WTC11 (cell line): ENCODE data around the gene KRT32. TPM values are rescaled to one million over a fixed set of nuclear protein-coding genes. Genes with fewer than 3 reads are reported as not detected.

Source experiments
- ATAC-seq: fragments of 200-7000 bp; cut with Tn5 transposase; 2 replicates; pipeline ENCODE4 v1.10.0; 2021; ENCODE audit warnings: mild to moderate bottlenecking, moderate library complexity
- CTCF ChIA-PET: fragments of 300-600 bp; sonication (Branson Sonifier 250); formaldehyde crosslinking; loops from one replicate; lab custom pipeline; 2021; ENCODE audit warnings: antibody characterized with exemption; lab: Charles Lee
- POLR2A ChIA-PET: fragments of 350-600 bp; sonication (Branson Sonifier 250); formaldehyde crosslinking; loops from one replicate; lab custom pipeline; 2021; ENCODE audit warnings: antibody characterized with exemption; lab: Charles Lee
- DNase-seq: peaks from one replicate; pipeline ENCODE4 v3.0.0; 2021; ENCODE audit warnings: low spot score
- H3K27ac Mint-ChIP-seq: 2 replicates; pipeline ENCODE4 v1.8.0; 2021; ENCODE audit warnings: mixed read lengths
- H3K27me3 Mint-ChIP-seq: 2 replicates; pipeline ENCODE4 v1.8.0; 2021; ENCODE audit warnings: low read depth, mild to moderate bottlenecking, moderate library complexity, mixed read lengths
- H3K36me3 Mint-ChIP-seq: 2 replicates; pipeline ENCODE4 v1.8.0; 2021; ENCODE audit warnings: mixed read lengths
- H3K4me1 Mint-ChIP-seq: 2 replicates; pipeline ENCODE4 v1.8.0; 2022; ENCODE audit warnings: mixed read lengths
- H3K4me3 Mint-ChIP-seq: 2 replicates; pipeline ENCODE4 v1.8.0; 2021; ENCODE audit warnings: mild to moderate bottlenecking, moderate library complexity, mixed read lengths
- H3K9me3 Mint-ChIP-seq: 2 replicates; pipeline ENCODE4 v1.8.0; 2021; ENCODE audit warnings: mixed read lengths
- AR ChIP-seq: fragments of 250-450 bp; sonication (Bioruptor Pico); IDR thresholded peaks from 2 replicates; pipeline ENCODE4 v1.9.0; 2021; ENCODE audit warnings: mild to moderate bottlenecking
- ATF2 ChIP-seq: sonication (generic); formaldehyde crosslinking; IDR thresholded peaks from 2 replicates; pipeline ENCODE4 v1.8.1; 2022; ENCODE audit warnings: low read depth, missing genetic modification reagents, borderline replicate concordance
- CDX4 ChIP-seq: fragments of 250-450 bp; sonication (Bioruptor Pico); IDR thresholded peaks from 2 replicates; pipeline ENCODE4 v1.9.0; 2021; ENCODE audit warnings: moderate library complexity, mild to moderate bottlenecking, inconsistent platforms, borderline replicate concordance
- E2F1 ChIP-seq: sonication (generic); formaldehyde crosslinking; IDR thresholded peaks from 2 replicates; pipeline ENCODE4 v1.8.0; 2022; ENCODE audit warnings: mild to moderate bottlenecking, missing genetic modification reagents
- E2F5 ChIP-seq: sonication (generic); formaldehyde crosslinking; IDR thresholded peaks from 2 replicates; pipeline ENCODE4 v1.8.1; 2022; ENCODE audit warnings: mild to moderate bottlenecking, moderate library complexity, missing genetic modification reagents
- ELF4 ChIP-seq: sonication (generic); formaldehyde crosslinking; IDR thresholded peaks from 2 replicates; pipeline ENCODE4 v1.8.1; 2022; ENCODE audit warnings: low read depth, mild to moderate bottlenecking, moderate library complexity, missing genetic modification reagents
- EMX1 ChIP-seq: fragments of 250-450 bp; sonication (Bioruptor Pico); IDR thresholded peaks from 2 replicates; pipeline ENCODE4 v1.8.0; 2021; ENCODE audit warnings: mild to moderate bottlenecking
- FOXJ3 ChIP-seq: sonication (generic); formaldehyde crosslinking; IDR thresholded peaks from 2 replicates; pipeline ENCODE4 v1.9.0; 2021; ENCODE audit warnings: missing genetic modification reagents, mild to moderate bottlenecking, borderline replicate concordance
- NR3C1 ChIP-seq: sonication (generic); formaldehyde crosslinking; conservative IDR thresholded peaks from 2 replicates; pipeline ENCODE4 v1.8.1; 2023; ENCODE audit warnings: low read depth, mild to moderate bottlenecking, missing genetic modification reagents
- RORB ChIP-seq: fragments of 250-450 bp; sonication (Bioruptor Pico); IDR thresholded peaks from 2 replicates; pipeline ENCODE4 v1.9.0; 2021; ENCODE audit warnings: mild to moderate bottlenecking
- SMAD4 ChIP-seq: sonication (generic); formaldehyde crosslinking; IDR thresholded peaks from 2 replicates; pipeline ENCODE4 v1.8.0; 2022; ENCODE audit warnings: mild to moderate bottlenecking, missing genetic modification reagents
- TEAD4 ChIP-seq: sonication (generic); formaldehyde crosslinking; IDR thresholded peaks from 2 replicates; pipeline ENCODE4 v1.8.0; 2022; ENCODE audit warnings: mild to moderate bottlenecking, missing genetic modification reagents
- ZBTB43 ChIP-seq: sonication (generic); formaldehyde crosslinking; IDR thresholded peaks from 2 replicates; pipeline ENCODE4 v1.8.1; 2023; ENCODE audit warnings: mild to moderate bottlenecking, missing genetic modification reagents
- ZNF281 ChIP-seq: sonication (generic); formaldehyde crosslinking; IDR thresholded peaks from 2 replicates; pipeline ENCODE4 v1.8.0; 2023; ENCODE audit warnings: mild to moderate bottlenecking, missing genetic modification reagents
- ZNF416 ChIP-seq: fragments of 250-450 bp; sonication (Bioruptor Pico); IDR thresholded peaks from 2 replicates; pipeline ENCODE4 v1.9.0; 2021; ENCODE audit warnings: mild to moderate bottlenecking, inconsistent platforms
- ZNF423 ChIP-seq: fragments of 250-450 bp; sonication (Bioruptor Pico); IDR thresholded peaks from 2 replicates; pipeline ENCODE4 v2.1.2; 2022; ENCODE audit warnings: mild to moderate bottlenecking, moderate library complexity
- ZNF671 ChIP-seq: fragments of 250-450 bp; sonication (Bioruptor Pico); IDR thresholded peaks from 2 replicates; pipeline ENCODE4 v1.8.0; 2021; ENCODE audit warnings: mild to moderate bottlenecking
- total RNA-seq: library from RNA; stranded (reverse); gene quantifications from 3 replicates; pipeline ENCODE4 v1.2.3, GENCODE V29; 2021

The KRT32 gene
- total RNA-seq, 1 experiment from 2014 or later: not detected

GRCh38 chr17:41457676-41458075 is 9.5 kb downstream of the KRT32 start (continued):
- TF ChIP-seq EMX1: no peak
- no peak for TF ChIP-seq SMAD4 (CRISPR knock-in tag)
- TF ChIP-seq ELF4 (CRISPR knock-in tag): no peak
- no peak for TF ChIP-seq FOXJ3 (CRISPR knock-in tag)

GRCh38 chr17:41456204-41456603 is 11.0 kb downstream of the KRT32 start:
- ATAC-seq: peak; percentile 73

More at GRCh38 chr17:41456204-41456603, 11.0 kb downstream of the KRT32 start:
- no peak overlapping the region for H3K4me3 Mint-ChIP-seq
- ChIA-PET POLR2A (no interaction called here), CTCF (interaction anchor here (1.1 to 2.4 kb wide), 2 partner anchors 93 to 134 kb away, joined by 3 to 17 read pairs; no protein-coding TSS in a partner anchor)
- peaks cover 12% of the 10 kb centered on the region for H3K36me3 Mint-ChIP-seq
- no peak overlapping the region for H3K27ac Mint-ChIP-seq
- peaks cover 7% of the 10 kb centered on the region for H3K27me3 Mint-ChIP-seq
- H3K9me3 Mint-ChIP-seq: peaks cover 22% of the 10 kb centered on the region
- DNase-seq: peak; percentile 35
- TF ChIP-seq AR (CRISPR knock-in tag): no peak
- no peak for TF ChIP-seq E2F5 (CRISPR knock-in tag)
- TF ChIP-seq ZBTB43 (CRISPR knock-in tag): no peak
- TF ChIP-seq ZNF423 (CRISPR knock-in tag): no peak
- TF ChIP-seq RORB (CRISPR knock-in tag): no peak
- TF ChIP-seq TEAD4: no peak
- TF ChIP-seq ZNF671 (CRISPR knock-in tag): no peak
- TF ChIP-seq E2F1 (CRISPR knock-in tag): no peak
- TF ChIP-seq NR3C1 (CRISPR knock-in tag): no peak
- TF ChIP-seq SMAD4 (CRISPR knock-in tag): no peak
- TF ChIP-seq CDX4 (CRISPR knock-in tag): no peak
- no peak for TF ChIP-seq ATF2
- no peak for TF ChIP-seq ZNF416 (CRISPR knock-in tag)
- TF ChIP-seq ZNF281: no peak
- H3K4me1 Mint-ChIP-seq: no peaks in the 10 kb centered on the region
